Subcutaneous abdominal adipose tissue (tissue), 5 donors: ENCODE measurements around the gene HSPB6.
"Not testable (repeated sequence)": the region's sequence is repeated elsewhere in the genome, so short reads cannot be mapped to it uniquely, and the experiment has no call there.

Experiments
- H3K27ac ChIP-seq: one replicate; pipeline ENCODE4 v1.7.0; 2013; ENCODE audit warnings: low read depth, mild to moderate bottlenecking, inconsistent platforms, low read length, moderate library complexity
- H3K27me3 ChIP-seq, 5 donors: one replicate each; pipeline ENCODE4 v1.7.0; 2013; ENCODE audit warnings: low read length in 5 of 5, inconsistent platforms in 1 of 5; ENCODE audit not compliant: control insufficient read depth in 5 of 5, insufficient read depth in 4 of 5
- H3K36me3 ChIP-seq, 5 donors: one replicate each; pipeline ENCODE4 v1.7.0; 2013; ENCODE audit warnings: low read length in 5 of 5; ENCODE audit not compliant: control insufficient read depth in 5 of 5, insufficient read depth in 5 of 5
- H3K4me1 ChIP-seq, 5 donors: one replicate each; pipeline ENCODE4 v1.7.0; 2013; ENCODE audit warnings: low read length in 5 of 5, mild to moderate bottlenecking in 3 of 5, moderate library complexity in 1 of 5; ENCODE audit not compliant: control insufficient read depth in 5 of 5, insufficient read depth in 5 of 5
- H3K4me3 ChIP-seq, 5 donors: one replicate each; pipeline ENCODE4 v1.7.0; 2013; ENCODE audit warnings: low read length in 5 of 5, low read depth in 1 of 5
- H3K9ac ChIP-seq, 5 donors: one replicate each; pipeline ENCODE4 v1.7.0; 2013; ENCODE audit warnings: low read length in 5 of 5, mild to moderate bottlenecking in 4 of 5, moderate library complexity in 3 of 5
- H3K9me3 ChIP-seq, 5 donors: one replicate each; pipeline ENCODE4 v1.7.0; 2013; ENCODE audit warnings: low read length in 5 of 5; ENCODE audit not compliant: control insufficient read depth in 5 of 5
- donor health status: healthy.
- donor health status: healthy.
- donor health status: healthy.
- donor health status: healthy.
- donor health status: healthy.

HSPB6 gene

GRCh38 chr19:35724132-35724531 is 32.7 kb downstream of the HSPB6 start:
- H3K36me3 ChIP-seq: peaks cover 0 to 94% (median 84%) of the 10 kb centered on the region in 5 donors
- not testable (repeated sequence) for H3K27me3 ChIP-seq, H3K9ac ChIP-seq, H3K4me1 ChIP-seq, H3K27ac ChIP-seq, H3K4me3 ChIP-seq, H3K9me3 ChIP-seq

GRCh38 chr19:35723671-35724070 is 33.2 kb downstream of the HSPB6 start:
- no peak overlapping the region for H3K4me3 ChIP-seq
- H3K9me3 ChIP-seq: no peaks in the 10 kb centered on the region
- H3K27me3 ChIP-seq: no peaks in the 10 kb centered on the region
- H3K4me1 ChIP-seq: peaks cover 6 to 11% (median 10%) of the 10 kb centered on the region in 5 donors
- H3K27ac ChIP-seq: no peak overlapping the region
- H3K36me3 ChIP-seq: peaks cover 0 to 89% (median 80%) of the 10 kb centered on the region in 5 donors
- no peak overlapping the region for H3K9ac ChIP-seq

GRCh38 chr19:35722897-35723296 is 33.9 kb downstream of the HSPB6 start:
- Histone ChIP-seq H3K9me3 (no peaks in the 10 kb centered on the region), H3K36me3 (peaks cover 0 to 82% (median 72%) of the 10 kb centered on the region in 5 donors), H3K9ac (no peak overlapping the region), H3K27ac (no peak overlapping the region), H3K4me1 (peaks cover 6 to 16% (median 14%) of the 10 kb centered on the region in 5 donors), H3K27me3 (no peaks in the 10 kb centered on the region), H3K4me3 (no peak overlapping the region)

GRCh38 chr19:35722461-35722860 is 34.4 kb downstream of the HSPB6 start:
- Histone ChIP-seq H3K9me3 (no peaks in the 10 kb centered on the region), H3K4me3 (no peak overlapping the region), H3K27ac (no peak overlapping the region), H3K27me3 (no peaks in the 10 kb centered on the region), H3K9ac (no peak overlapping the region), H3K4me1 (peaks cover 6 to 16% (median 14%) of the 10 kb centered on the region in 5 donors), H3K36me3 (peaks cover 0 to 77% (median 68%) of the 10 kb centered on the region in 5 donors)

- Histone ChIP-seq H3K27me3 (no peaks in the 10 kb centered on the region), H3K9ac (no peak overlapping the region), H3K4me3 (no peak overlapping the region), H3K4me1 (peaks cover 6 to 25% (median 18%) of the 10 kb centered on the region in 5 donors), H3K27ac (no peak overlapping the region), H3K36me3 (peaks cover 0 to 66% (median 58%) of the 10 kb centered on the region in 5 donors), H3K9me3 (no peaks in the 10 kb centered on the region)
These were observed 35.5 kb downstream of the HSPB6 start for GRCh38 chr19:35721374-35721773.

- Histone ChIP-seq H3K4me1 (peaks cover 6 to 32% (median 26%) of the 10 kb centered on the region in 5 donors), H3K4me3 (no peak overlapping the region), H3K27me3 (no peaks in the 10 kb centered on the region), H3K9ac (no peak overlapping the region), H3K9me3 (no peaks in the 10 kb centered on the region), H3K27ac (no peak overlapping the region), H3K36me3 (peaks cover 0 to 59% (median 51%) of the 10 kb centered on the region in 5 donors)
These were observed 36.2 kb downstream of the HSPB6 start for GRCh38 chr19:35720648-35721047.

- H3K36me3 ChIP-seq: peaks cover 0 to 54% (median 46%) of the 10 kb centered on the region in 5 donors
- H3K27ac ChIP-seq: no peak overlapping the region
- H3K4me1 ChIP-seq: peaks cover 6 to 35% (median 28%) of the 10 kb centered on the region in 5 donors
These were observed 36.7 kb downstream of the HSPB6 start for GRCh38 chr19:35720163-35720524.

GRCh38 chr19:35719402-35720162 is 37.2 kb downstream of the HSPB6 start:
- H3K36me3 ChIP-seq: peaks cover 0 to 49% (median 40%) of the 10 kb centered on the region in 5 donors
- peak overlapping the region; percentile 67 to 89 (median 77) for H3K4me3 ChIP-seq
- H3K27ac ChIP-seq: no peak overlapping the region
- H3K4me1 ChIP-seq: peaks cover 6 to 35% (median 28%) of the 10 kb centered on the region in 5 donors
- H3K9me3 ChIP-seq: no peaks in the 10 kb centered on the region
- peak overlapping the region in 4 of 5 donors; percentile 85 to 91 (median 88) for H3K9ac ChIP-seq
- H3K27me3 ChIP-seq: no peaks in the 10 kb centered on the region

More at GRCh38 chr19:35720163-35720524, 36.7 kb downstream of the HSPB6 start:
- H3K27me3 ChIP-seq: no peaks in the 10 kb centered on the region
- no peaks in the 10 kb centered on the region for H3K9me3 ChIP-seq
- H3K4me3 ChIP-seq: no peak overlapping the region
- H3K9ac ChIP-seq: no peak overlapping the region

GRCh38 chr19:35718345-35719041 is 38.3 kb downstream of the HSPB6 start:
- Histone ChIP-seq H3K9me3 (no peaks in the 10 kb centered on the region), H3K36me3 (peaks cover 0 to 38% (median 29%) of the 10 kb centered on the region in 5 donors), H3K4me1 (peaks cover 6 to 35% (median 28%) of the 10 kb centered on the region in 5 donors), H3K4me3 (peak overlapping the region; percentile 67 to 89 (median 77)), H3K27me3 (no peaks in the 10 kb centered on the region), H3K27ac (peak overlapping the region; percentile 65), H3K9ac (peak overlapping the region in 4 of 5 donors; percentile 85 to 91 (median 88))
